ENCODE measurements around the gene BFSP1.
A peak's percentile ranks its signal among the peaks of the same experiment; 100 is the strongest.

BFSP1 gene

DNA sequence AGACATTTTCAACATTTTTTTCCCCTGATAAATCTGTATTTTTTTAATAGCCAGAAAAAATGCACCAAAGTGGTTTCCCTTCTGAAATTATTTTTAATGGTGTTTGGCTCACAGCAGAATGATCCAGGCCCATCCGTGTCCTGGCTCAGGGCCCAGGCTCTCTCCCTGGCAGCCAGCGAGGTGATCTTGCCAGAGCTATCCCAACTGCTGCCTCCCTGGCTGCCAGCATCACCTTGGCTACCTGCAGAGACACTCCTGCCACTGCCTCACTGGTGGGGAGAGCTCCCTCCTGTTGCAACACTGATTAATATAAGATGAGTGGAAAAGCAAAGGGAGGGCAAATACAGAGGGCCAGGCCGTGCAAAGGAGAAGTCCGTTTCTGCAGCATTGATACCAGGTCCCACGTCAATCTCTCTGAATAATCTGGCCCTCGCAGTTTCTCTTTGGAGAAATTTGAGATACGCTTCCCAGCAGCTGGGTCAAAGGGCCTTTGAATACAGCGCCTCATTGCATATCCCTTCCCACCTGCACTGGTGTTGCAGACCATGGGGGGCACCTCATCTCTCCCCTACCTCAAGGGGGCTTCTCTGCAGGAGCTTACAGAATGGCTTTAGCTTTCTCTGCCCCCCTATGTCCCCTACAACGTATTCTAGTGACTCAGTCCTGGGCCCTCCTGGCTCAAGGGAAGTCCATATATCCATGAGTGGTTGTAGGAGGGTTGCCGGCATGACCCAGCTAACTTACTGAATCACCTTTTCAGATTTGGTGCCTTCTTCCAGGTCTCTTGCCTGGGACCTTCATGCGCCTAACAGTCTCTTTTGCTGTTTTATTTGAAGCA, 25.9 kb upstream of the BFSP1 start:
- peak; percentile 87 for DNase-seq

- no peak for DNase-seq
These were observed 23.9 kb upstream of the BFSP1 start for GRCh38 chr20:17555106-17555505.

- DNase-seq, result no peak
These were observed 18.0 kb upstream of the BFSP1 start for GRCh38 chr20:17549131-17549530.

- no peak for DNase-seq
These were observed 13.9 kb upstream of the BFSP1 start for GRCh38 chr20:17545127-17545526.

DNA sequence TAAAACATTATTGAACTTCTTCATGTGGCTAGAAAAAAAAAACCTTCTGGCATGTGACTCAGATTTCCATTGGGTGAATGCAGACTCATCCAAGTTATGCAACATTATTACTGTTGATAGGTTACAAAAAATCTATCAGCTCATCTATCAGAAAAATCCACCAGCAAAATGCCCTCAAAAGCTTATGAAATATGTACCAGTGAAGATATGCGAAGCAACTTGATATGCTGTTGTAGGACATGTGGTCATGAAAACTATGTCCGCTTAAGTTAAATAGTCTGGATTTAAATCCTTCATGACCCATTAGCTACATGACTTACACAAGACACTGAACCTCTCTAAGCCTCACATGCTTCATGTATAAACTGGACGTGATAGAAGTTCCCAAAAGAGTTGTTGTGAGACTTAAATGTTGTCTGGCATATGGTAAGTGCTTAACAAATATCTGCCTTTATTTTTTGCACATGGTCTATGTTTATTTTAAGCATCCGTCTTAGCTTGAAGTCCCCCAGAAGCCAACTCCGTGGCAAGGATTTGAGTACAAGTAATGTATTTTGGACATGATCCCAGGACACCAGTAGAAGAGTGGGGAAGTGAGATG, 12.5 kb upstream of the BFSP1 start:
- DNase-seq, result no peak

DNA sequence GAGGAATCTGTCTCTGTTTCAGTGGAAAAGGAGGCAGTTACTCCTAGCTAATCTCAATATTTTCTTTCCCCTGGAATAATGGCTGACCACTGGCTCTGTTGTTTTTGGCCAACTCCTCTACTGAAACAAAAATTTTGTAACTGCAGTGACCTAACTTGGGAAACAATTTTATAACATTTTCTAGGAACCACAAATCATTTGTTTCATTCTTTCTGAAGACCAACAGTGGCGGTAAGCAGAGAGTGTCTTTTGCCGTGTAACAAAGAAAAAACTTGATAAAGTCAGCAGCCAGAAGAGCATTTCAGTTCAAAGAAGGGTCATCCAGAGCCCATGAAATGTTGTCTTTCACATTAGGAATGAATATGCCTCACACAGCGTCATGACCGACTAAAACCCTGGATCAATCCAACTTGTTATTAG, 11.8 kb upstream of the BFSP1 start:
- DNase-seq, result peak; percentile 64

DNA sequence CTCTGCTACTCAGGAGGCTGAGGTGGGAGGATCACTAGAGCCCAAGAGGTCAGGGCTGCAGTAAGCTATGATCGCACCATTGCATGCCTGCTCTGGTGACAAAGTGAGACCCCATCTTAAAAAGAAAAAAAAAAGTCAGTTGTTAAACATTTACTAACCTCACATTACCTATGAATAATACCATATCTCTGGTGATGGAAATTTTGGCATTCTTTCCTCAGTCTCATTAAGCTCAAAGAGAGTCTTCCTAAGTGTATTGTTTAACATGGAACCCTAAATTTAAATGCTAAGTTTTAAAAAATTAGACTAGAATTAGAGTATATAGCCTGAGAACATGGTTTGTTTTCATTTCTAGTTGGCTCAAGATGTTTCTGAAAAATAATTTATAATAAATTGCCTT, 11.3 kb upstream of the BFSP1 start:
- DNase-seq, result no peak

- DNase-seq, result no peak
These were observed 10.8 kb upstream of the BFSP1 start for GRCh38 chr20:17541996-17542395.

- no peak for DNase-seq
These were observed 10.4 kb upstream of the BFSP1 start for GRCh38 chr20:17541596-17541995.

- no peak for DNase-seq
These were observed 7.5 kb upstream of the BFSP1 start for GRCh38 chr20:17538517-17539170.

GRCh38 chr20:17537959-17538358, 6.8 kb upstream of the BFSP1 start:
- no peak for DNase-seq

DNA sequence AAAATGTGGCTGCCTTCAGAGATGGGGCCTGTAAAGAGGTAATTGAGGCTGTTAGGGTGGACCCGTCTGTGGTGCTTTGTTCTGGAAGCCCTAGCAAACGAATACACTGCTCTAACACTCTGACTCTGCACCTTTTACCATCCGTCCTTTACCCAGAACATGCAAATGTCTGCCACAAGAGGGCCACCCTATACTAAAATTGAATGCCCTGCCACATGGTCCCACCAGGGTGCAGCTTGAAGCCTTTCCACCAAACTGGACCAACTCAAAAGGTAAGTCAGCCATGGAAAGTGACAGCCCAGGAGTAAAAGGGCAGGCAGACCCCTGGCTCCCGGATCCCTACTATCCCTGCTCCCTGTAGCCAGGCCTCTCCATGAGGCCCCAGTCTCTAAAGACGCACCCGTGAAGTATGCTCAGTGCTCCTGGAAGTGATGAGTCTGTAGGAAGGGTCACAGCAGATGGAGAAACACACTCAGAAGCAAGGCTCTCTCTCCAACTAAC, 5.8 kb upstream of the BFSP1 start:
- DNase-seq, result peak; percentile 85

- no peak for DNase-seq
These were observed 2.9 kb upstream of the BFSP1 start for GRCh38 chr20:17534077-17534476.

DNA sequence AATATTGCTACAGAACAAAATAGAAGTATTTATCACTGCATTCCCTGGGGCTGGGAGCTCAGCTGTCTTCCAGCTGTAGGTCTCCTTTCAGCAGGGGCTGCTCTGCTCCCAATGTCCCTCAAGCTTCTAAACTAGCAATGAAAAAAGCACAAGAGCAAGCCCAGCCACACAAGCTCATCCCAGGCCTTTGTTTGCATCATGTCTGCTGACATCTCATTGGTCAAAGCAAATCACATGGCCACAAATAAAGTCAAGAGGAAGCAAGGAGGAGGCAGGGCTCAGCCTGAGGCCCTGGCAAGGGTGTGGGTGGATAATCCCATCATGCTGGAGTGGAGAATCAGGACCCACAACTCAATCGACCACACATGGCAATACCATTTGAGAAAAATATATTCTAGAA, 2.2 kb upstream of the BFSP1 start:
- DNase-seq, result no peak

- DNase-seq, result no peak
These were observed 466 bp upstream of the BFSP1 start for GRCh38 chr20:17531665-17532025.

- DNase-seq, result peak; percentile 16
These were observed 1.0 kb downstream of the BFSP1 start for GRCh38 chr20:17530153-17530552.

GRCh38 chr20:17529586-17529985, 1.6 kb downstream of the BFSP1 start:
- no peak for DNase-seq

DNA sequence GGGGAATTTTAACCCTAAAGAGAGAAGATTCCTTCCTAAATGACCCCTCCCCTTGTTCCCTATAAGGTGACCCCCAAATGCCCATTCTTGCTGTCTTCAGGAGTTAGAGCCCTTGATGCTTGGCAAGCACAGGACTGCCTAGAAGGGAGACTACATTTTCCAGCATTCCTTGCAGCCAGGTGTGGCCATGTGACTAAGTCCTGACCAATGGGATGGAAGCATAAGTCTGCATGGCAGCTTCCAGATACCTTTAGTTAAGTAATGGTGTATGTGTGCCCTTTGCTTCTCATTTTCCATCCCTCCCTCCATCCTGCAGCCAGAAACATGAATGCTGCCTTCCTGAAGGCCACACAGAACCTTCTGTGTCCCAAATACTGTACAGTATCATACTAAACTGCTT, 5.5 kb downstream of the BFSP1 start:
- no peak for DNase-seq

DNA sequence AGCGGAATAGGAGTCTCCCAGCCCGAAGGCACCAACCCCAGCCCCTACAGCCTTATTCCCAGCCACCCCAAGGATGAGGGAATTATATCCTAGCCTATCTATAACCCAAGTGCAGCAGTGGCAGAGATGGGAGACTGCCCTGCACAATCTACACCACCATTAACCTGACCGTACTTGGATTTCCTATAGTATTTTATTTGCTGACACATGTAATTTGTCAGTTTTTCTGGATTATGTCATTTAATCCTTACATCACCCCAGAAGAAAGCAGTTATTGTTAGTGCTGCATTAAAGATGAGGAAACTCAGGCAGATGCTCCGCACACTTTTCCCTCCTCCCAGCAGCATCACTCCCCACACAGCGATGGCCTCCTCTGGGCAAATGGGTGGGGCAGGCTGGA, 6.0 kb downstream of the BFSP1 start:
- no peak for DNase-seq

DNA sequence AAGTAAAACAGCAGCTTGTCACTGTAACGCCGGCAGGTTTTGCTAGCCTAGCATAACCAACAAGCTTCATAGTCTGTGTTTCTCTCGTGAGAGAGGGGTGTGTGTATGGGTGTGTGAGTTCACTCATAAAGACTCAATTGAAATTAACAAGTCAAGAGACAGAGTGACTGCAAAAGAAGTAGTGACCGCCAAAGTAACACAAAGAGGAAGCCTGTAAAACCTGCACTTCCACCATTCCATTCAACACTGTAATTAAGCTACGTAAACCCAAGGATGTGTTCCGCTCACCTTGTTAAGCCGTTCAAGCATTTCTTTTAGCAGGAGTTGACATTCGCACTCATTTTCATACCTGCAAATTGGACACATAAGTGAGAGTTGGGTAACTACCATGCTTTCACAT, 6.6 kb downstream of the BFSP1 start:
- DNase-seq, result peak; percentile 5

DNA sequence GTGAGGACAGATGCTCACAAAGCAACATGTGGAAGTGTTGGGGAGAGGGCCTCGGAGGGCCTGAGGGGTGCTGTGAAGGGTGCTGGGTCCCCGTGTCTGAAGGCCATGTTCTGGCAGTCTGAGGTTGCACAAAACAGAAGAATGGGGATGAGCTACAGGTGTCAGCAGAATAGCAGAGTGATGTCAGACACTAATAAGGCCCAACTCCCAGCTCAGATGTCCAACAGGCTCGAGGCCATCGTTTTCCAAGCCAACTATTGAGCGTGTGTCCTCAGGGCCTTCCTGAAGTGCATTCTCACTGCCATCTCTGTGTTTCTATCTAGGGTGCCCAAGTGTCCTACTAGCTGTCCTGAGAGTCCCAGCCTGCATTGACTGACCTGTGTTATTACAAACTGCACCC, 7.9 kb downstream of the BFSP1 start:
- DNase-seq, result peak; percentile 3

GRCh38 chr20:17522528-17522927, 8.7 kb downstream of the BFSP1 start:
- DNase-seq, result peak; percentile 14

DNA sequence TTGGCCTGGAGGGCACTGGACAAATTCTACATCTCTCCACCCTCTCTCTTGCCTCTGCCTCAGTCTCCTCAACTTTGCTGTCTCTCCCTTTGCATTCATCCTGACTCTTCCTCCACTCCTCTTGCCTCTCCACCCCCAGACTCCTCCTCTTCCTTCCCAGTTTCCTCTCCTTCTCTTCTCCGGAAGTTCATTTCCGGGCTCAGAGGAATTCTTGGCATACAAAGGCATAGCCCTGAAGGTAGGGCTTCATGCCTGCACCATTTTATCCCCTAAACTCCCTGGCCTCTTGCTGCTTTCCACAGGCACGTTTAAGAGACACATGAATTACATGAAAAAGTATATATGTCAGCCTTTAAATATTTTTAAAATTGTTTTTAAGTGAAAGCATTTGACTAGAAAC, 10.6 kb downstream of the BFSP1 start:
- no peak for DNase-seq
